HG02973 (cell line): ENCODE results near the gene FBRSL1.
"Not testable (repeated sequence)": the region's sequence is repeated elsewhere in the genome, so short reads cannot be mapped to it uniquely, and the experiment has no call there.

Experiments
- ATAC-seq: cut with Tn5 transposase; IDR thresholded peaks from one replicate; pipeline ENCODE4 v1.9.1; 2021; ENCODE audit warnings: moderate library complexity; ENCODE audit not compliant: unreplicated experiment

Gene FBRSL1

GRCh38 chr12:132453361-132454192 is 36.4 kb upstream of the FBRSL1 start:
- ATAC-seq, result no peak

GRCh38 chr12:132454193-132454932 is 35.6 kb upstream of the FBRSL1 start:
- no peak for ATAC-seq

- no peak for ATAC-seq
Measured at GRCh38 chr12:132454933-132455418, 35.0 kb upstream of the FBRSL1 start.

DNA sequence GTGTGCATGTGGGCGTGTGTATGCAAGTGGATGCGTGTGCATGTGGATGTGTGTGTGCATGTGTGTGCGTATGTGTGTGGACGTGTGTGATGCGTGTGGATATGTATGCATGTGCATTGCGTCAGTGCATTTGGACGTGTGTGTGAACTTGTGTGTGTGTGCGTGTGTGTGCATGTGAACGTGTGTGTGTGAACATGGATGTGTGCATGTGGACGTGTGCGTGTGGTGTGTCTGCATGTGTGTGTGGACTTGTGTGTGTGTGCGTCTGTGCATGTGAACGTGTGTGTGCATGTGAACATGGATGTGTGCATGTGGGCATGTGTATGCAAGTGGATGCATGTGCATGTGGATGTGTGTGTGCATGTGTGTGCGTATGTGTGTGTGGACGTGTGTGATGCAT is 34.4 kb upstream of the FBRSL1 start:
- ATAC-seq, result no peak

GRCh38 chr12:132456186-132456943 is 33.6 kb upstream of the FBRSL1 start:
- ATAC-seq, result no peak

DNA sequence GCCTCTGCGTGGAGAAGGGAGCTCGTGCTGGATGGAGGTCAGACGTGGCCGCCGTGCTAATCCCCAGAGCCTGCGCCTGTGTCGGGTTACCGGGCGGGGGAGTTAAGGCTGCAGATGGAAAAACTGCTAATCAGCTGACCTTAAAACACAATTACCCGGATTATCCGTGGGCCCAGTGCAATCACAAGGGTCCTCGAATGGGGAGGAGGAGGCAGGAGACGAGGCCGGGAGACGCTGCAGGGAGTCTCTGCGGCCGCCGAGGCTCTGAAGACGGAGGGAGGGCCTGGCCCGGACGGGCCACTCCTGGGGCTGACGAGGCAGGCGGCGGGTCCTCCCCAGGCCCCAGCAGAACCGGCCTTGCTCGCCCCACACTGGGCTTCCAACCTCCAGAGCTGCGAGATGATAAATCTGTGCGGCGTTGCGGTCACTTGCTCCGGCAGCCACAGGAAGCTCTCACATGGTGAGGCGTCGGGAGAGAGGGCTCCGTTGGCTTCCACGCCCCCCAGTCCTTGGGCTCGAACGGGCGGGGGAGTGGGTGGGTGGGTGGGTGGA is 32.9 kb upstream of the FBRSL1 start:
- ATAC-seq, result no peak

DNA sequence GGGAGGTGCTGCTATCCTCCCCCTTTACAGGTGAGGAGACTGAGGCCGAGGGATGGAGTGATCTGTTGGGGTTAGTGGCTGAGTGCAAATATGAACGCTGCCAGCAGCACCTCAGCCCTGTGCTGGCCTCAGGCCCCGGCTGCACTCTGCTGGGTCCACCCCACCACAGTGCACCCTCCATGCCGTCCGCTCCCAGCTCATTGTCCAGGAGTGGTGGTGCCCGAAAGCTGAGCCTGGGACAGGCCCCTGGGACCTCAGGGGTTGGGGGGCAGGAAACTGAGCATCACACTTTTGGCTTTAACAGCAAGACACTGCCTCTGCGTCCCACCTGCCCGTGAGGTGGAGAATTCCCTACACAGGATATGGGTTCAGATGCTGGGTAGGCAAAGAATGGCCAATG is 31.5 kb upstream of the FBRSL1 start:
- no peak for ATAC-seq

DNA sequence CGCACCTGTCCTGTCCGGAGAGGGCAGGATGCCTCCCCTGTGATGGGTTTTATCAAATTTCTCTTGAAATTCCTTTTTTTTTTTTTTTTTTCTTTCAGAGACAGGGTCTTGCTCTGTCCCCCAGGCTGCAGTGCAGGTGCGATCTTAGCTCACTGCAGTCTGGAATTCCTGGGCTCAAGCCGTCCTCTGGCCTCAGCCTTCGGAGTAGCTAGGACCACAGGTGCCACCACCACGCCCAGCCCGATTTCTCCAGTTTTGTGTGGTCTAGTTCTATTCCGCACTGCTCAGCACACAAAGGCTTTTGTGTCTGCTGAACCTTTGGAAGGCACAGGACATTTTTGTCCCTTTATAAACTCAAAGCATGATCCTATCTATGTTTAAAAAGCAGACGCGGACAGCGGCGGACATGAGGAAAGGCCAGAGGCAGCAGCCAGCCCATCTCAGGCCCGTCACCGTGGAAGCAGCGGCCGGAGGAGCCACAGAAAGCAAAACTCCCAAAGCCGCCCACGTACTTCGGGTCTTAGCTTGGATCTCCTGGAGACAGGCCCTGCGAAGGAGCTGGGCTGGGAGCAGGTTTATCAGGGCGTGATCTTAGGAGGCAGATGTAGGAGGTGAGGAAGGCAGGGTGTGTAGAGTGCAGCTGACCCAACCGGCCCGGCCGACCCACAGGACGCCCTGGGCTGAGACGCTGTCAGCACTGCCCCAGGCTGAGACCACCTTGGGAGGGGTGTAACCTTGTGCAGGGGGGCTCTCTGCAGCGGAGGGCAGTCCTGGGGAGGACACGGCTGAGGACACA is 30.9 kb upstream of the FBRSL1 start:
- no peak for ATAC-seq

GRCh38 chr12:132460571-132460970 is 29.4 kb upstream of the FBRSL1 start:
- no peak for ATAC-seq

DNA sequence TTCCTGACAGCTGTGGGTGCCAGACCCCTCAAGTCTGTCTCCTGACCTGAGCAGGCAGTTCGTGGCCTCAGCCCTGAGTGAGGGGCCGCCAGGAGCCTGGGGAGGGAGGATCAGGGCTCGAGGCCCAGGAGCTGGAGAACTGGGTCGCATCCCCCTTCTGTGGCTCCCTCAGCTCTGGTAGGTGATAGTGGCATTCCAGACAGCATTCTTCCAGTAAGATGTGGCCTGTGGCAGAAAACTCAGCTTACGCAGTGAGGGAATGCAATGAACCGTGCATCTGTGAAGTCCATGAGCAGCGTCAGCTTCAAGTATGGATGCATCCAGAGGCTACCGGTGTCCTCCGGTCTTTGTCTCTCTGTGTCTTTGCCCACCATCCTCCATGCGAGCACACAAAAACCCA is 28.4 kb upstream of the FBRSL1 start:
- no peak for ATAC-seq

GRCh38 chr12:132462788-132463187 is 27.2 kb upstream of the FBRSL1 start:
- ATAC-seq, result no peak

- not testable (repeated sequence) for ATAC-seq
Measured at GRCh38 chr12:132463284-132463924, 26.5 kb upstream of the FBRSL1 start.

GRCh38 chr12:132464304-132464703 is 25.6 kb upstream of the FBRSL1 start:
- not testable (repeated sequence) for ATAC-seq

GRCh38 chr12:132464820-132465219 is 25.1 kb upstream of the FBRSL1 start:
- ATAC-seq, result no peak

GRCh38 chr12:132465269-132466190 is 24.4 kb upstream of the FBRSL1 start:
- no peak for ATAC-seq

DNA sequence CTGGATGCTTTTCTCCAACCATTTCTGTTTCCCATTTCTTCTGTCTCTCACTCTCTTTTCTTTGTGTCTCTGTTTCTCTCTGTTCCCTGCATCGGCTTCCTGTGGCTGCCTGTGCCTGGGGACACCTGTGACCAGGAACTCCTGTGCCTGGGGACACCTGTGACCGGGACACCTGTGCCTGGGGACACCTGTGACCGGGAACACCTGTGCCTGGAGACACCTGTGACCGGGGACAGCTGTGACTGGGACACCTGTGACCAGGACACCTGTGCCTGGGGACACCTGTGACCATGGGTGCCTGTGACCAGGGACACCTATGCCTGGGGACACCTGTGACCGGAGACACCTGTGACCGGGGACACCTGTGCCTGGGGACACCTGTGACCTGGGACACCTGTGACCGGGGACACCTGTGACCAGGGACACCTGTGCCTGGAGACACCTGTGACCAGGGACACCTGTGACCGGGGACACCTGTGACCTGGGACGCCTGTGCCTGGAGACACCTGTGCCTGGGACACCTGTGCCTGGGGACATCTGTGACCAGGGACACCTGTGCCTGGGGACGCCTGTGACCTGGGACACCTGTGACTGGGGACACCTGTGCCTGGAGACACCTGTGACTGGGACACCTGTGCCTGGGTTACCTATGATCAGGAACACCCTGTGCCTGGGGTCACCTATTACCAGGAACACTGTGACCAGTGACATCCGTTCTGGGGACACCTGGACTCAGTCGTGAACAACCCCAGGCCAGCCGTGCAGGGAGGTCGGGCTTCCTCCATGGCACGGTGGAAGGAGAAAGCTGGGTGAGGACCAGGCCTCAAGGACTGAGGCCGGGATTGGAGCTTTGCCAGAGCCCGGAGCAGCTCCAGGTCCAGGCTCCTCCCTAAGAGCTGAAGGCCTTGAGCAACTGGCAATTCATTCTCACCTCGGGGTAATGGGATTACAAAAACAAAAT is 23.4 kb upstream of the FBRSL1 start:
- ATAC-seq, result no peak

- no peak for ATAC-seq
Measured at GRCh38 chr12:132467511-132467910, 22.4 kb upstream of the FBRSL1 start.

- ATAC-seq, result no peak
Measured at GRCh38 chr12:132469423-132469822, 20.5 kb upstream of the FBRSL1 start.
